ENCODE data around the gene CADM1.

Gene CADM1

GRCh38 chr11:115430345-115430744, 73.9 kb downstream of the CADM1 start:
- ChIA-PET CTCF (interaction anchor here (0.6 kb wide), 1 partner anchor 247 kb away, joined by 3 read pairs; no protein-coding TSS in a partner anchor), POLR2A (ENCODE audit: low non-redundant PET) (no interaction called here)
- H3K27ac ChIP-seq: no peak overlapping the region
- no peak for DNase-seq (ENCODE audit: low spot score)
- TF ChIP-seq, protein P1, sequence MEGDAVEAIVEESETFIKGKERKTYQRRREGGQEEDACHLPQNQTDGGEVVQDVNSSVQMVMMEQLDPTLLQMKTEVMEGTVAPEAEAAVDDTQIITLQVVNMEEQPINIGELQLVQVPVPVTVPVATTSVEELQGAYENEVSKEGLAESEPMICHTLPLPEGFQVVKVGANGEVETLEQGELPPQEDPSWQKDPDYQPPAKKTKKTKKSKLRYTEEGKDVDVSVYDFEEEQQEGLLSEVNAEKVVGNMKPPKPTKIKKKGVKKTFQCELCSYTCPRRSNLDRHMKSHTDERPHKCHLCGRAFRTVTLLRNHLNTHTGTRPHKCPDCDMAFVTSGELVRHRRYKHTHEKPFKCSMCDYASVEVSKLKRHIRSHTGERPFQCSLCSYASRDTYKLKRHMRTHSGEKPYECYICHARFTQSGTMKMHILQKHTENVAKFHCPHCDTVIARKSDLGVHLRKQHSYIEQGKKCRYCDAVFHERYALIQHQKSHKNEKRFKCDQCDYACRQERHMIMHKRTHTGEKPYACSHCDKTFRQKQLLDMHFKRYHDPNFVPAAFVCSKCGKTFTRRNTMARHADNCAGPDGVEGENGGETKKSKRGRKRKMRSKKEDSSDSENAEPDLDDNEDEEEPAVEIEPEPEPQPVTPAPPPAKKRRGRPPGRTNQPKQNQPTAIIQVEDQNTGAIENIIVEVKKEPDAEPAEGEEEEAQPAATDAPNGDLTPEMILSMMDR (conservative IDR thresholded peaks at IDR 0.05; ENCODE audit: low read depth): no peak

DNA sequence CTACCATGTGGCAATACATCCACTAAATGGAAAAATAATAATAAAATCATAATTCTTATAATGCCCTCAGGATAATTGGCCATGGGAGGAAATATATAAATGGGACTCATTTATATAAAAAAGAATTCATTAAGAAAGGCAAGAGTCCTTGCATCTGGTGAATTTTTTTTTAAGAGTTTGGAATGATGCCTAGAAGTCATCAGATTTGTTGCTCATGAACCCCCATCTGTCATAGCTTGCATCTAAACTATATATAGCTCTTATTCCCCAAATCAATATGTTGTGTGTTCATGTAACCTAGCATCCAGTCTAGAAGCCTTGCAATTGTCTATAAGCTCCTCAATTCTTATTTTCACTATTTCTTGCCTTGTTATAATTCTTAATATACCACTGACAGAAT, 75.9 kb downstream of the CADM1 start:
- no peak for DNase-seq (ENCODE audit: low spot score)
- H3K27ac ChIP-seq: no peak overlapping the region
- ChIA-PET POLR2A (ENCODE audit: low non-redundant PET) (no interaction called here), CTCF (interaction anchor here (0.6 kb wide), 1 partner anchor 322 kb away, joined by 3 read pairs; no protein-coding TSS in a partner anchor)
- TF ChIP-seq, protein P1 (conservative IDR thresholded peaks at IDR 0.05; ENCODE audit: low read depth): no peak

GRCh38 chr11:115425816-115426215, 78.4 kb downstream of the CADM1 start:
- ChIA-PET POLR2A (ENCODE audit: low non-redundant PET) (no interaction called here), CTCF (no interaction called here)
- no peak overlapping the region for H3K27ac ChIP-seq
- DNase-seq (ENCODE audit: low spot score): no peak
- TF ChIP-seq, protein P1 (conservative IDR thresholded peaks at IDR 0.05; ENCODE audit: low read depth): no peak

GRCh38 chr11:115425250-115425649, 79.0 kb downstream of the CADM1 start:
- TF ChIP-seq, protein P1 (conservative IDR thresholded peaks at IDR 0.05; ENCODE audit: low read depth): no peak
- ChIA-PET CTCF (interaction anchor here (0.7 kb wide), 1 partner anchor 642 kb away, joined by 3 read pairs; no protein-coding TSS in a partner anchor), POLR2A (ENCODE audit: low non-redundant PET) (no interaction called here)
- no peak for DNase-seq (ENCODE audit: low spot score)
- no peak overlapping the region for H3K27ac ChIP-seq

DNA sequence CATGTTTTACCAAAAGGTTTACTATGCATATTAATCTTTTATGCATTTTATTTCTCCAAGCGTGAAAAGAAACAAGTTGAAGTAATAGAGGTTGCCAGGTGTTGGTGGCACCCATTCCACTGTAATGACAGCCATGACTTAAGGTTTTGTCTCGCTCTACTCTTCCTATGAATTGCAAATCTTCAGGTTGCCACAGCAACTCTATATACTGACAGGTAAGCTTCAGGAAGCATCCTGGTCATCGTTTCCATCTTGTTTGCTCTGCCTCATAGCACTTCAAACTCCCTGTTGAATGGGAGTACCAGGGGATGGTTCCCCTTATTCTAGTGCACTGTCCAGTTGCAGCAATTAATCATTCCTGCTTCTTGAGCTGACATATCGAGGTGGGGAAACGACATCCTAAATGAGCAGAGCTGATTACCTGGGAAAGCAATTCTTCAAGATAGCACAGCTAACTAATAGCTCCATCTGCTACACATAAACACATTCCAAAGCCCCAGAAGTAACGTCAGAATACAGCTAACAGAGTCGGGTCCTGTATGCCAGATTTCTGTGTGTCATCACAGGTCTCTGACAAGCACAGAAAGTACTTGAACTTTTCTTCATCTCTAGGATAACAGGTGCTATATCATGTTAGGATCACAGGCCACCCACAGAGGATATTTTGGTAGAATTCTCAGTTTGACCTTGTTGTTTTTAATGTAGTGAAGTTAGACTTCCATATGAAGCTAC, 80.3 kb downstream of the CADM1 start:
- ChIA-PET POLR2A (ENCODE audit: low non-redundant PET) (no interaction called here), CTCF (no interaction called here)
- no peak for DNase-seq (ENCODE audit: low spot score)
- H3K27ac ChIP-seq: no peak overlapping the region
- TF ChIP-seq, protein P1 (conservative IDR thresholded peaks at IDR 0.05; ENCODE audit: low read depth): no peak

DNA sequence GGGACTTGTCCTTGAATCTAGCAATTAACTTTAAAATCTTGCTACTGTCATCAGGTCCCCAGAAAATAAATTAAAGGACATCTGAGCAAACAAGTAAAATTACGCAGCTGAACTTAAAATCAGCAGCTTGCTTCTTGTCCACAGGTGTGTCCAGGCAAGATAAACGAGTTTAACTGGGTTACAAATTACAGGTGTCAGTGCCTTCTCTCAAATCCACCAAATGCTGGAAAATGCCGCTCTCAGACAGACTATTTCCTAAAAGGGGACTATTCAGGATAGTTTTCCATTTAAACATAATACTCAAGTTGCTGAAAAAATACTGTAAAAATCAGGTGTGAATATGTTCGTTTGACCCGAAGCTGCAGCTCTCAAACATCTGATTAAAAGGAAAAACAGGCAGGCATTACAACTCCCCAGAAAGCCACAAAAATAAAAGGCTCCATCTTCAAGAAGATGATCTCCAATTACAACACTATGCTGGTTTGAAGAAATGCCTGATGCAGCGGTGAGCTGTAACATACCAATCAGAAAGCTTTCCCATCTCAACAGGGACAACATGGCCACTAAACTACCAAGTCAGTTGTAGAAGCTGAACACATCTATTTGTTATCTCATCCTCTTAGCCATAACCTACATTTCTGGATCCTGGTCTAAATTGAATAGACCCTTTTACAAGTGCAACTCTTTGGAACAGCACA, 82.1 kb downstream of the CADM1 start:
- POLR2A ChIA-PET (ENCODE audit: low non-redundant PET): no interaction called here
- CTCF ChIA-PET: no interaction called here
- TF ChIP-seq, protein P1 (conservative IDR thresholded peaks at IDR 0.05; ENCODE audit: low read depth): no peak
- no peak for DNase-seq (ENCODE audit: low spot score)
- H3K27ac ChIP-seq: no peak overlapping the region

Data from RWPE1 (cell line).